GM08714 (cell line): Measurements from ENCODE around the gene MS4A4A.

Experiments used
- H3K4me3 ChIP-seq: fragments of 200-500 bp; sonication (Bioruptor generic); 2 replicates; pipeline ENCODE4 v1.5.1; 2014; ENCODE audit warnings: mild to moderate bottlenecking, low read length, inconsistent platforms
- ZNF274 ChIP-seq: IDR thresholded peaks from 2 replicates; pipeline ENCODE4 v1.6.1; 2012; ENCODE audit warnings: mild to moderate bottlenecking, low read depth, low read length

The MS4A4A gene

DNA sequence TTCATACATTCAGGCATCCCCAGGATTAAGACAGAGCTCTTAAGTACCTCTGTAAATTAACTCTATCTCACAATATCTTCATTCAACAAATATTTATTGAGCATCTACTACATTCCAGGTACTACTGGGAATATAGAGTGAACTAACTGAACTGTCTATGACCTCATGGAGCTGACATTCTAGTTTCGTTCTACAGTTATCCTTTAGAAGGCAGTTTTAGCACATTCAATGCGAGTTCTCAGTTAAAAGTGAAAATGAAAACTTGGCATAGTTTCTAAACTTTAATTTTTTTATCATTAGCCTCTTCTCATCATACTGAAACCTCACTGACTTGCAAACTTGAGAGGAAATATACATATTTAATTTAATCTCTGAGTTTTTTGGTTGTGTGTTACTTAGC is 35.9 kb downstream of the MS4A4A start:
- TF ChIP-seq ZNF274: no peak
- H3K4me3 ChIP-seq: no peak overlapping the region

DNA sequence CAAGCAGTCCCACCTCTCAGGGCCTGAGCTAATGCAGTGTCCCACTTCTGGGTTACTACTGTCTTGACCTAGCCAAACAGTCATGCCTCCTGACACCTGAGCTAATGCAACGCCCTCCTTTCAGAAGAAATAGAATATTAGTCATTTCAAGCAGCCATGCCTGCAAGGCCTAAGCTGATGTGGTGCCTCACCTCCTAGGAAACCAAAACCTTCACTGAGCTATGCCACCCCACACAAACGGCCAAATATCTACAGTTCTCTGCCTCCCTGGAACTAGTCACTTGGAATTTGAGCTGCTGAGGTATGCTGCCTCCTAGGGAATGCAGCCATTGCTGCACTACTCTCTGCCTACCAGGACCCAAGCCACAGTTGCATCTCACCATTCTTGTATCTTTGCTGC is 38.3 kb downstream of the MS4A4A start:
- no peak for TF ChIP-seq ZNF274

DNA sequence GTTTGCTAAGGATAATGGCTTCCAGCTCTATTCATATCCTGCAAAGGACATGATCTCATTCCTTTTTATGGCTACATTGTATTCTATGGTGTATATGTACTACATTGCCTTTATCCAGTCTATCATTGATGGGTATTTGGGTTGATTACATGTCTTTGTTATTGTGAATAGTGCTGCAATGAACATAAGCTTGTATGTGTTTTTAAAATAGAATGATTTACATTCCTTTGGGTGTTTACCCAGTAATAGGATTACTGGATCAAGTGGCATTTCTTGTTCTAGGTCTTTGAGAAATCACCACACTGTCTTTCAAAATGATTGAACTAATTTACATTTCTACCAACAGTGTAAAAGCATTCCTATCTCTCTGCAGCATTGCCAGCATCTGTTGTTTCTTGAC is 40.6 kb downstream of the MS4A4A start:
- no peak for TF ChIP-seq ZNF274
- no peak overlapping the region for H3K4me3 ChIP-seq

More for the DNA sequence above, 38.3 kb downstream of the MS4A4A start:
- H3K4me3 ChIP-seq: no peak overlapping the region

DNA sequence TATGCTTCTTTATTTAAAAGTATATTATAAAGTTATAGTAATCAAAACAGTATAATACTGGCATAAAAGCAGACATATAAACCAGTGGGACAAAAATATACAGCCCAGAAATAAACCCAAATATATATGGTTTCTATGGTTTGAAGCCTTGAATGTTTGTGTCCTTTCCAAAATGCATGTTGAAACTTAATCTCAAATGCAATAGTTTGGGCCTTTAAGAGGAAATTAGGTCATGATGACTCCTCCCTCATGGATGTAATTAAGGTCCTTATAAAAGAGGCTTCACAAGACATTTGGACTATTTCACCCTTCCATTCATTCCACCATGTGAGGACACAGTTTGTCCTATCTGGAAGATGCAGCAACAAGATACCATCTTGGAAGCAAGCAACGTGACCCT is 46.5 kb downstream of the MS4A4A start, which contains the start of gene MS4A6E:
MS4A6E (plus strand) TSS at position 301 of the 400 bp plus-strand sequence. CDS start 7,641 bp downstream, outside the sequence.
- no peak within 1 kb of the TSS for H3K4me3 ChIP-seq
- TF ChIP-seq ZNF274: no peak

DNA sequence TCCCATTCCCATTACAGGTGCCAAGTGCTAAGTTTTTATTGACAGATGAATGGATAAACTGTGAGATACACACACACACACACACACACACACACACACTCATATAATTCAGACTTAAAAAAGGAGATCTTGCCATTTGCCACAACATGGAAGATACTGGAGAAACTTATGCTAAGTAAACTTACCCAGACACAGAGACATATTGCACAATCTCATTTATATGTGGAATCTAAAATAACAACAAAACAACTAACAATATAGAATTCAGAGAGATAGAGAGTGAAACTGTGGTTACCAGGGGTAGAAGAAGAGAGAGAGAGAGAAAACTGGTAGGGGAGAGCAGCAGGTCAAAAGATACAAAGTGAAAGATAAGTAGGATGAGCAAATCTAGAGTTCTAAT is 48.0 kb downstream of the MS4A4A start:
- TF ChIP-seq ZNF274: no peak
- no peak overlapping the region for H3K4me3 ChIP-seq

DNA sequence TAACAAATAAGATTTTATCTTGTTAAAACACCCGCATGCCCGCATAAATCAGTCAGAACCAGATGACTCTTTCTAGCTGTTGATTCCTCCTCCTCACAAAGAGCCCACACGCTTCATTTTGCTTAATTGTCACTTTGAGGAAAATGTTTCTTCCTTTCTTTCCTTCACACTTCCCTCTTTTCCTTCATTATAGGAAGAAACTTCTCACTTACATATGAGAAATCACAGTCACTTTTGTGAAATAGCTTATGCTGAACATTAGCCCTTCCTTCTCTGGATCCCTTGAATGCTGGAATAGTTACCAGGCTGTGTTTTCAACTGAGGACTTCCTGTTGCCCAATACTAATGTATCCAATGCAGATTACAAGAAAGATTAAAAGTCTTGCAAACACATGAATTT is 52.4 kb downstream of the MS4A4A start:
- TF ChIP-seq ZNF274: no peak

DNA sequence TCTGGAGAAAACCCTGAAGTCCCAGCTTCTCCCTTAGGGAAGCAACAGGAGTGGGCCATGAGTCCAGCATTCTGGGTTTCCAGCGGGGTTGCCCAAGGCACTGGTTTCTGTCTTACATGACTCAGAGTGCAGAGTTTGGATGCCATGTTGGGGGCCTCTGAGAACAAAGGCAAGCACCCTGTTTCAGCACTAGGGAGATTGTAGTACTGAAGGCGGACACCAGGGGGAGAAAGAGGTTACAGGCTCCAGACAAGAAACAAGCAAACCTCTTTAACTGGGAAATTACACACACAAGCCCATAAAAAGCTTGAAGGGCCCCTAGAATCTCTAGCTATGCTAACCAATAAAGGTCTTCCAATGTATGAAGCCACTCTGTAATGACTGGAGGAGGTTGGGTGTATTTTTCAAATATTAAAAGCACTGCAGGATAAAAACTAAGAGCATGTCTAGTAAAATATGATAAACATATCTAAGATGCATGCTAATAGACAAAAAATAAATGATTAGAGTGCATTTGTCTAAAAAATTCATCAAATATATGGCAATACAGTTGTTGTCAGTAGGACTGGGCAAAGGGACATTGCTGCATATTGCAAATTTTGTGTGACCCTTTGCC is 53.6 kb downstream of the MS4A4A start:
- TF ChIP-seq ZNF274: no peak
- no peak overlapping the region for H3K4me3 ChIP-seq

More for the DNA sequence above, 52.4 kb downstream of the MS4A4A start:
- H3K4me3 ChIP-seq: no peak overlapping the region

DNA sequence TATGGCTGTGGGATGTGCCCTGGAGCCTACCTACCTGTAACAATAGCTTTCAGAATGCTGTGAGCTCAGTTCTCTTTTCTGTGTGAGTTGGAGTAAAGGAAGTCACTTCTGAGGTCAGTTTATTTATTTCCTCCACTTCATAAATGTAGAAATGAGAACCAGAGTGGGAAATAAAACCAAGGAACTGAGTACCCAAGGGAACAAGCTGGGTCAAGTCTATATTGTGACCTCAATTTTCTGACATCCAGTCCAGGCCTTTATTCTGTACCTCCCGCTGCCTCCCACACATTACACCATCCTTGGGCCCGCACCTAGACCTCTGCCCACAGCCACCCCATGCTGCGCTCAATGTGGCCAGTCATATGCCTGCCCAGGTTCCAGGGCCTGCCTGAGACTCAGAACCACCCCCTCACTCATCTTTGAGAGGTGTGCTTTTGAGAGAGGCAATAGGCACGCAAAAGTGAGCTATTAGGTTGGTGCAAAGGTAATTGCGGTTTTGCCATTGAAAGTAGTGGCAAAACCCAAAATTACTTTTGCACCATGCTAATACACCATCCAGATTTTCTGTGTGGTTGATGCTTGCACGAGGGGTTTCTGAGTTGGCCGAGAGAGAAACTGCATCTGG is 56.4 kb downstream of the MS4A4A start:
- TF ChIP-seq ZNF274: no peak
- H3K4me3 ChIP-seq: no peak overlapping the region

DNA sequence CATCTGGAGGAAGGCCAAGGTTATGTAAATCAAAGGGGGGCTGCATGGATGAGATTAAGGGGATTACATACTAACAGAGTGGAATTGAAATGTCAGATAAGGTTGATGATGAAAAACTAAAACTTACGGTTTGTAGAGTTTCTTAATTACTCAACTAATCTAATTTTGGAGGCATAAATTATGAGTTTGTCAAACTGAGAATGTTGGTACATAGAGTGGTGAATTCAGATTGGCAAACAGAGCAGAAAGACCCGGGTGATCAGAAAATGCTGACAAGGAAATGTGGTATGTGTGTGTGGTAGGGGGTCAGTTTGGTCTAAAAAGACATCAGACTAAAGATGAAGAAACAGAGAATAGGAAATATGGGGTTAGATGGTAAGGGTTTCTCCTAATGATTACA is 57.6 kb downstream of the MS4A4A start:
- no peak overlapping the region for H3K4me3 ChIP-seq
- TF ChIP-seq ZNF274: no peak

DNA sequence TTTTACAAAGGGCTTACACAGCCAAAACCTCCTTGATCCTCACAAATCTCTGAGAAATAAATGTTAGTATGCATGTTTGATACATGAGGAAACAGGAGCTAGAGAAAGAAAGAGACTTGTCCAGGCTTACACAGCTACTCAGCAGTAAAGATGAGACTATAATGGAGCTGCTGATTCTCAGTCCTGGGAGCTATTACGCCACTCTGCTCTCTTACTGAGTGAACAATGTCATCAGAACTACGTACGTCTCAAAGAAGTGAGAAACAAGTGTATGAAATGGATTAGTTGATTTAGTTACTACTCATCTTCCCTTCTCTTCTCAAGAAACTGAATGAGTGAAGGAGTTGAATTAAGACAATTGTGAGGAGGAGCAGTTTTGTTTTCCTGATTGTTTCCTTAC is 58.9 kb downstream of the MS4A4A start:
- no peak overlapping the region for H3K4me3 ChIP-seq
- TF ChIP-seq ZNF274: no peak

DNA sequence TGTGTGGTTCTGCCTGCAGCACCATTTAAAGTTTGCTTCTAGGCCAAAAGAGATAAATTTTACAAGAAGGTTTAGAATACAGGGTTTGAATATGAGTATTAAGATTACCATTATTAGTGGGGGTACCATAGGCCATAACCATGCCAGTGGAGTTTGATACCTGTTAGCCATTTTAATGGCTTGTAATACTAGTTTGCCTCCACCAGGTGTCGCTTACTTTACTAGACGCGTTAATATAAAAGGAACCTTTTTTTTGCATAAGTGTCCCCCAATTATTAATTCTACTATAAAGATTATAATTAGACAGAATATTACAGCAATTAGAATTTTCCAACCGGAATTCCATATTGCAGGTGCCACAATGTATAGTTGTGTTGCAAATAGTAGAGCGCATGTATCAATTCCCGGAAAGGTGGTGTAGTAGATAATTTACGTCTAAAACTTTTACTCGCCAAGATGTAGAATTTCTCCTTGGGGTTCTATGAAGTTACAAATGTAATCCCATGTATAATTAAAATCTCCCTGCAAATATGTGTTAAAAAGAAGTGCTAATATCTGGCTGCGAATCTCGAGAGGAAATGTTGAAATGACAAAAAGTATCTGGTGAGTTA is 62.7 kb downstream of the MS4A4A start:
- TF ChIP-seq ZNF274: no peak
- H3K4me3 ChIP-seq: no peak overlapping the region

DNA sequence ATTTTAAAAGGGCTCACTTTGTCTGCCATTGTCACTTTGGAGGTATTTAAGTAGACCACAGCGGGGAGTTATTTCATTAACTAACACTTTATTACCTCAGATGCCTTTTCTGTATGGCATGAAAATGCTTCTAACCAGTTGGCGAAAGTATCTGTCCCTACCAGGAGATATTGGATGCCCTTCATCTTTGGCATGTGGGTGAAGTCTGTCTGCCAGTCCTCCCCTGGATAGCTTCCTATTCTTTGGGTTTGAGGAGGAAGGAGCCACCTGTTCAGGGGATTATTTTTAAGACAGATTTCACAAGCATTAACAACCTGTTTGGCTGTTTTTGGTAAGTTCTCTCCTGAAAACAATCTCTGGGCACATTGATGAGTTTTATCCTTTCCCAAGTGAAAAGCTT is 63.7 kb downstream of the MS4A4A start:
- no peak overlapping the region for H3K4me3 ChIP-seq
- no peak for TF ChIP-seq ZNF274

DNA sequence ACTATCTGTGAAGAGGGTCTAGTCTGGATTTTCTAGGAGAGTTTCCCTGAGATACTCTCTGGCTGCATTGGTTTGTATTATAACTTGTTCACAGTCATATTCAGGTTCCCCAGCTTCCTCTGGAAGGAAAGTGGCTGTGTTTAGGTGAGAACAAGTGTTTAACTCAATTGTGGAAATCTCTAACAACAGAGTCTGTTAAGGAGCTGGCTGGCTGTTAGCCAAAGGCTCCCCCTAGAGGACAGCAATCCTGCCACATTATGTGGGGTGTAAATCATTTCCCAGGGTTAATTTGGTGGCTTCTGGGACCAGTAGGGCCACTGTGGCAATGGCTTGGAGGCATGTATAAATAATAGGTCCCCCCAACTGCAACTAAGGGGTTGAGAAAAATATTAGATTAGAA is 65.0 kb downstream of the MS4A4A start:
- TF ChIP-seq ZNF274: no peak
- no peak overlapping the region for H3K4me3 ChIP-seq

DNA sequence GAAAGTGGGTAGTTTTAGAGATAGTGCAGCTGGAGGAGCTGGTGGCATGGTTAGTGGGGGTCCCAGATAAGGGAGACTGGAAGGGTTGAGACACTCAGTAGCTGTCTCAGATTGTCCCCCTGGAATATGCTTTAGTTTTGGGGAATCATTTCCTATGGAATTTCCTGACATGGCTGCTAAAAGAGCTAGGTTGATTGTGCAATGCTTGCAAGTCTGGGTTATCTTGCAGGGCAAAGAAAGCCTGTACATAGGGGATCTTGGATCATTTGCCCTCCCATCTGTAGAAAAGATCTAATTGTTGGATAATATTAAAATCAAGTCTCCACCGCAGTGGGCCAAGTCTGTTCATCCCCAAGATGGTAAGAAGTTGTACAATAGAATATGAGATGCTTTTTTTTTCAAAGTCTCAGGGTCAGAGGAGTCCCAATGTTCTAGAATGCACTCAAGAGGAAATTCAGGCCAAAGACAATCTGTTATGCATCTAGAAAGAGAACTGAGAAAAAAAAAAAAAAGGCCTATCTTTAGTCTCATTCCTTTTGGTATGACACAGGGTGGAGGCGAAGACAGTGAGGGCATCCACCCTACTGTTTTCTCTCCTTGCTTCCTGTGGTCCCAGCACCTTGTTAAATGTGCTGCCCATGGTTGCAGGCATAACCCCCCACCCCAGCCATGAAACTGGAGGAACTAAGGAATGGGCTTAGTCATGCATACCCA is 66.8 kb downstream of the MS4A4A start:
- TF ChIP-seq ZNF274: no peak

DNA sequence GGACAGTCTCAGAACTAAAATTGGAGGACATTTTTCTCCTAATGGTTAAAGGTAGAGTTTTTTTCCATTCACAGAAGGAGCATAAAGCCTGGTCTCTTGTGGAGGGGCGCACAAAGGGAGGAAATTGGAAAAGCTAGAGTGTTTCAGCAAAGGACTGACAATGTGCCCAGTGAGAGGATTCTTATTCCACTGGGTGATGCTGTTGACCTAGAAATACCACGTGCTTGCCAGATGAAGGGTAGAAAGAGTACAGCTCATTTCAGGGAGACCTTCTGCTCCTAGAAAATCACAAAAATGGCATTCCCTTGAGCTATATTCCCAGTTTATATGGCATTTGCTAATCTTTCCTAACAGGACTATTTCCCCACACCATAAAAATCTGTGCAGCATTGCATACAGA is 67.7 kb downstream of the MS4A4A start:
- no peak for TF ChIP-seq ZNF274
- no peak overlapping the region for H3K4me3 ChIP-seq

More for the DNA sequence above, 66.8 kb downstream of the MS4A4A start:
- no peak overlapping the region for H3K4me3 ChIP-seq
